ENCODE data around the gene TPPP. TPM values are rescaled to one million over a fixed set of nuclear protein-coding genes. Genes with fewer than 3 reads are reported as not detected.

Gene TPPP
- total RNA-seq, 1 experiment from 2014 or later, result 3.9 TPM

GRCh38 chr5:611731-612486, 81.2 kb downstream of the TPPP start, which contains the start of gene CEP72:
TSS of gene CEP72 (plus strand) at chr5:612340. CDS start at chr5:612362, 22 bp downstream.
- ChIA-PET CTCF (no interaction called here), RAD21 (ENCODE audit: low non-redundant PET in 1 of 2, low total read pairs in 2 of 2, uncharacterized antibody in 2 of 2, unreplicated experiment in 2 of 2) (no interaction called here), POLR2A (interaction anchor here (0.6 kb wide), 1 partner anchor 10 kb away, joined by 3 read pairs; no protein-coding TSS in a partner anchor)
- H3K9me3 ChIP-seq (ENCODE audit: control insufficient read depth in 1 of 2, insufficient read depth in 1 of 2, low read depth in 1 of 2, low read length in 2 of 2), result no peaks in the 10 kb centered on the region; a peak in 1 of 4 replicates
- H3K27me3 ChIP-seq (ENCODE audit: insufficient read depth, low read length), result no peaks in the 10 kb centered on the region
- peak within 1 kb of the TSS; percentile 79 for H3K9ac ChIP-seq (ENCODE audit: low read length)
- peaks cover 45% of the 10 kb centered on the region for H3K79me2 ChIP-seq (ENCODE audit: insufficient read depth, low read length)
- DNase-seq (ENCODE audit: low read depth, low spot score) (peak; percentile 52), ATAC-seq (peak; percentile 91)
- peak within 1 kb of the TSS; percentile 78 for H3K4me2 ChIP-seq (ENCODE audit: low read length)
- H3K36me3 ChIP-seq (ENCODE audit: control insufficient read depth in 1 of 2, insufficient read depth in 2 of 2, low read length in 2 of 2), result peaks cover 0 to 23% of the 10 kb centered on the region in 2 experiments; a peak in 2 of 4 replicates
- no TSS peak for BruUV-seq (replicated peaks)
- peak within 1 kb of the TSS; percentile 72 to 93 for H3K4me3 ChIP-seq (replicated peaks in 1 of 2; ENCODE audit: low read depth in 1 of 2, low read length in 2 of 2)
- intact Hi-C loops (cut with micrococcal nuclease), result loop anchor here (10.0 kb wide), 1 partner anchor 157 kb away; no protein-coding TSS in a partner anchor
- H3K4me1 ChIP-seq (ENCODE audit: control insufficient read depth in 1 of 2, insufficient read depth in 2 of 2, low read length in 2 of 2), result peaks cover 0 to 16% of the 10 kb centered on the region in 2 experiments; a peak in 2 of 4 replicates
- TF ChIP-seq FOSL1 (IDR thresholded peaks at IDR 0.05; ENCODE audit: low read depth), result no peak
- TF ChIP-seq YY1 (IDR thresholded peaks at IDR 0.05; ENCODE audit: extremely low read depth, insufficient replicate concordance, low read depth, low read length), result peak; percentile 86
- TF ChIP-seq SP1 (IDR thresholded peaks at IDR 0.05; ENCODE audit: low read depth), result no peak
- TF ChIP-seq POLR2AphosphoS5 (IDR thresholded peaks at IDR 0.05; ENCODE audit: low read depth, low read length), result peak; percentile 75
- TF ChIP-seq EGR1 (IDR thresholded peaks at IDR 0.05; ENCODE audit: low read depth), result peak; percentile 85
- H3K27ac ChIP-seq (ENCODE audit: low read depth, low read length), result peak within 1 kb of the TSS; percentile 68
- no peaks in the 10 kb centered on the region for H3K9me2 ChIP-seq (ENCODE audit: insufficient read depth)
- peaks cover 13% of the 10 kb centered on the region; the same call in 1 of the 2 replicates for H4K20me1 ChIP-seq (ENCODE audit: insufficient read depth)
- no peak within 1 kb of the TSS for H2AFZ ChIP-seq (ENCODE audit: low read depth, low read length, poor library complexity, severe bottlenecking)
